Fibroblast of lung (primary cell): ENCODE measurements around the gene TSPO. TPM values are rescaled to one million over a fixed set of nuclear protein-coding genes. Genes with fewer than 3 reads are reported as not detected.
A peak's percentile ranks its signal among the peaks of the same experiment; 100 is the strongest.

Source experiments
- DNase-seq, 2 donors: peaks; one replicate each; pipeline versions ENCODE4 v3.0.0 to v3.0.0-alpha.2; 2010; ENCODE audit warnings: low read depth in 2 of 2
- H2AFZ ChIP-seq: 2 replicates; pipeline ENCODE4 v1.5.1; 2012; ENCODE audit warnings: low read length, control low read depth, inconsistent platforms
- H3K27ac ChIP-seq: 2 replicates; pipeline ENCODE4 v1.5.1; 2011; ENCODE audit warnings: low read length, control low read depth; ENCODE audit not compliant: insufficient read depth
- H3K27me3 ChIP-seq: 2 replicates; pipeline ENCODE4 v1.5.1; 2011; ENCODE audit warnings: mild to moderate bottlenecking, low read length; ENCODE audit not compliant: control insufficient read depth, insufficient read depth
- H3K36me3 ChIP-seq: 2 replicates; pipeline ENCODE4 v1.5.1; 2011; ENCODE audit warnings: low read length; ENCODE audit not compliant: control insufficient read depth, insufficient read depth
- H3K4me1 ChIP-seq: 2 replicates; pipeline ENCODE4 v1.5.1; 2011; ENCODE audit warnings: low read length; ENCODE audit not compliant: control insufficient read depth, insufficient read depth; ENCODE audit errors: extremely low read depth
- H3K4me2 ChIP-seq: 2 replicates; pipeline ENCODE4 v1.5.1; 2011; ENCODE audit warnings: low read length, control low read depth; ENCODE audit not compliant: insufficient read depth; ENCODE audit errors: extremely low read depth
- H3K4me3 ChIP-seq, 4 experiments: fragments of 200-600 bp in 1 of 4; sonication (generic) in 1 of 4; replicated peaks in 1 of 4; 2 replicates each; pipeline ENCODE4 v1.5.1; 2011 to 2016; ENCODE audit warnings: low read length in 4 of 4, low read depth in 3 of 4, mild to moderate bottlenecking in 3 of 4, control low read depth in 2 of 4, inconsistent platforms in 1 of 4, mixed read lengths in 1 of 4; ENCODE audit not compliant: insufficient read depth in 1 of 4; ENCODE audit errors: control extremely low read depth in 1 of 4
- H3K79me2 ChIP-seq: 2 replicates; pipeline ENCODE4 v1.5.1; 2012; ENCODE audit warnings: mild to moderate bottlenecking, low read length, inconsistent platforms; ENCODE audit not compliant: control insufficient read depth, insufficient read depth
- H3K9ac ChIP-seq: 2 replicates; pipeline ENCODE4 v1.5.1; 2011; ENCODE audit warnings: mild to moderate bottlenecking, low read length, control low read depth; ENCODE audit not compliant: insufficient read depth
- H3K9me3 ChIP-seq: 2 replicates; pipeline ENCODE4 v1.5.1; 2012; ENCODE audit warnings: low read depth, low read length; ENCODE audit not compliant: control insufficient read depth, insufficient read depth
- H4K20me1 ChIP-seq: 2 replicates; pipeline ENCODE4 v1.5.1; 2011; ENCODE audit warnings: low read length; ENCODE audit not compliant: control insufficient read depth, insufficient read depth; ENCODE audit errors: extremely low read depth
- CTCF ChIP-seq, 2 donors: IDR thresholded peaks in 1 of 2; conservative IDR thresholded peaks in 1 of 2; 1 replicate in 1 of 2; 2 replicates in 1 of 2; pipeline ENCODE4 v1.5.1; 2011 to 2012; ENCODE audit warnings: low read length in 2 of 2, control low read depth in 1 of 2, inconsistent platforms in 1 of 2, low read depth in 1 of 2, mild to moderate bottlenecking in 1 of 2
- EZH2 ChIP-seq: IDR thresholded peaks from 2 replicates; pipeline ENCODE4 v1.5.1; 2012; ENCODE audit warnings: low read length, control low read depth, mild to moderate bottlenecking; ENCODE audit errors: missing control alignments
- polyA plus RNA-seq, 2 donors: library from polyadenylated mRNA; depleted of rRNA in 1 of 2; stranded (reverse) in 1 of 2; unstranded in 1 of 2; fragments of >200 nt; gene quantifications; 2 replicates each; pipeline ENCODE4 v1.2.1, GENCODE V29; 2011 to 2012; ENCODE audit warnings: missing spikeins in 1 of 2
- total RNA-seq: library from RNA; depleted of rRNA; stranded (reverse); fragments of >200 nt; gene quantifications from 2 replicates; pipeline ENCODE4 v1.2.1, GENCODE V29; 2014

The TSPO gene
- total and polyA plus RNA-seq, 2 donors (not counting 1 experiment from before 2014, with no cell fraction given): 47.5 to 243 TPM

GRCh38 chr22:43185860-43186261, 34.5 kb downstream of the TSPO start:
- H3K4me1 ChIP-seq: peaks cover 5% of the 10 kb centered on the region
- no peaks in the 10 kb centered on the region for H4K20me1 ChIP-seq
- H3K79me2 ChIP-seq: peaks cover 6% of the 10 kb centered on the region
- TF ChIP-seq EZH2: no peak
- TF ChIP-seq CTCF (conservative IDR thresholded peaks at IDR 0.05 in 1 of 2, IDR thresholded peaks at IDR 0.05 in 1 of 2; ENCODE audit: low read depth in 1 of 2, low read length in 2 of 2): no peak
- peak overlapping the region; percentile 74 to 82 (median 76) for H3K4me3 ChIP-seq
- peak overlapping the region; percentile 46 for H3K9ac ChIP-seq
- peak; percentile 24 to 28 for DNase-seq
- peaks cover 4% of the 10 kb centered on the region for H3K27me3 ChIP-seq
- H3K4me2 ChIP-seq: peak overlapping the region; percentile 96
- no peak overlapping the region for H2AFZ ChIP-seq
- H3K27ac ChIP-seq: peak overlapping the region; percentile 61
- H3K36me3 ChIP-seq: peaks cover 6% of the 10 kb centered on the region
- no peaks in the 10 kb centered on the region for H3K9me3 ChIP-seq

- H3K9me3 ChIP-seq: no peaks in the 10 kb centered on the region
- peaks cover 6% of the 10 kb centered on the region for H3K79me2 ChIP-seq
- peaks cover 4% of the 10 kb centered on the region for H3K27me3 ChIP-seq
- H2AFZ ChIP-seq: peak within 1 kb of the TSS; percentile 26
- peak within 1 kb of the TSS; percentile 74 to 82 (median 76) for H3K4me3 ChIP-seq
- DNase-seq: peak; percentile 36 to 37
- no peak for TF ChIP-seq CTCF (conservative IDR thresholded peaks at IDR 0.05 in 1 of 2, IDR thresholded peaks at IDR 0.05 in 1 of 2; ENCODE audit: low read depth in 1 of 2, low read length in 2 of 2)
- TF ChIP-seq EZH2: no peak
- peaks cover 3% of the 10 kb centered on the region for H3K36me3 ChIP-seq
- no peaks in the 10 kb centered on the region for H4K20me1 ChIP-seq
- peak within 1 kb of the TSS; percentile 76 for H3K9ac ChIP-seq
- H3K4me2 ChIP-seq: peak within 1 kb of the TSS; percentile 96
- H3K4me1 ChIP-seq: peaks cover 5% of the 10 kb centered on the region
- H3K27ac ChIP-seq: peak within 1 kb of the TSS; percentile 61
These were observed 35.2 kb downstream of the TSPO start, which contains the start of gene TTLL12 for GRCh38 chr22:43186272-43187170. Gene TTLL12, minus strand, starts transcription at chr22:43187134. Its CDS starts 65 bp downstream, at chr22:43187069.
